ENCODE results near the gene APEH.

DNA sequence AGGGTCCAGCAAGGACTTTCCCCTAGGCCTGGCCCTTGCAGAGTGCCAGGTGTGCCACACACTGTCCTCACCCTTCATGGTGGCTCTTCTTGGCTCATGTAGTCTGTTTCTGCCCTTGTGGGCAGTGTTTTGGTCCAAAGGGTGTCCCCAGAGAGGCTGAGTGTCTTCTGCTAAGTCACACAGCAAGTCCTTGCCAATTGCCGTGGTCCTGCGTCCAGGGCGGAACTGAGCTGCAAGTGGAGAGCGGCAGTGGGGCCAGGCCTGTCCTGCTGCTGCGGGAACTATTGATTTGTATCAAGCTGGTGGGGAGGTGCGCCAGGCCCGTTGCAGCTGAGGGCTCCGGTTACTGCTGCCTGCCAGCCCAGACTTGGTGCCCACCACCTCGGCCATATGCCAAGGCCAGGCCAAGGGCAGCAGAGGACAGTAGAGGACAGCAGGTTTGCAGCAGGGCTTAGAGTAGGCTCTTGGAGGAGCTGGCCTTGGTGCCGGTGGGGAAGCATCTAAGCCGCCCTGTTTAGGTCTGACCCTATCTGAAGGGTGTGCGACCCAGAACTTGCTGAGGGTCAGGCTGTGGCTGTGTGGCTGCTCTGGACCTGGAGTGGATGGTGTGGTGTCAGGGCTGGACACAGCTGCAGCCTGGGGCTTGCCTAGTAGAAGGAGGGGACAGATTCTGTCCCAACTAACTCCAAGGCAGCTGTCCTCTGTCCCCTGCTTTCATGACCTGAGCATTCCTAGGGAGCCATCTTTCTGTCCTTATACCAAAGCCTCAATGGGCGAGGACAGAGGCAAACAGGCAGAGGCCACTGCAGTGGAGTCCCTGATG lies 40.8 kb downstream of the APEH start:
- TF ChIP-seq, protein P1, sequence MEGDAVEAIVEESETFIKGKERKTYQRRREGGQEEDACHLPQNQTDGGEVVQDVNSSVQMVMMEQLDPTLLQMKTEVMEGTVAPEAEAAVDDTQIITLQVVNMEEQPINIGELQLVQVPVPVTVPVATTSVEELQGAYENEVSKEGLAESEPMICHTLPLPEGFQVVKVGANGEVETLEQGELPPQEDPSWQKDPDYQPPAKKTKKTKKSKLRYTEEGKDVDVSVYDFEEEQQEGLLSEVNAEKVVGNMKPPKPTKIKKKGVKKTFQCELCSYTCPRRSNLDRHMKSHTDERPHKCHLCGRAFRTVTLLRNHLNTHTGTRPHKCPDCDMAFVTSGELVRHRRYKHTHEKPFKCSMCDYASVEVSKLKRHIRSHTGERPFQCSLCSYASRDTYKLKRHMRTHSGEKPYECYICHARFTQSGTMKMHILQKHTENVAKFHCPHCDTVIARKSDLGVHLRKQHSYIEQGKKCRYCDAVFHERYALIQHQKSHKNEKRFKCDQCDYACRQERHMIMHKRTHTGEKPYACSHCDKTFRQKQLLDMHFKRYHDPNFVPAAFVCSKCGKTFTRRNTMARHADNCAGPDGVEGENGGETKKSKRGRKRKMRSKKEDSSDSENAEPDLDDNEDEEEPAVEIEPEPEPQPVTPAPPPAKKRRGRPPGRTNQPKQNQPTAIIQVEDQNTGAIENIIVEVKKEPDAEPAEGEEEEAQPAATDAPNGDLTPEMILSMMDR (IDR thresholded peaks at IDR 0.05) = no peak
- TF ChIP-seq POLR2A (IDR thresholded peaks at IDR 0.05) = no peak
